Left hindlimb (tissue), 1 donor: Measurements from ENCODE around the gene GOLGA6D.
"Not testable (repeated sequence)": the region's sequence is repeated elsewhere in the genome, so short reads cannot be mapped to it uniquely, and the experiment has no call there.

ENCODE experiments used
- DNase-seq: peaks from one replicate; pipeline ENCODE4 v3.0.0-alpha.2; 2018

The GOLGA6D gene

DNA sequence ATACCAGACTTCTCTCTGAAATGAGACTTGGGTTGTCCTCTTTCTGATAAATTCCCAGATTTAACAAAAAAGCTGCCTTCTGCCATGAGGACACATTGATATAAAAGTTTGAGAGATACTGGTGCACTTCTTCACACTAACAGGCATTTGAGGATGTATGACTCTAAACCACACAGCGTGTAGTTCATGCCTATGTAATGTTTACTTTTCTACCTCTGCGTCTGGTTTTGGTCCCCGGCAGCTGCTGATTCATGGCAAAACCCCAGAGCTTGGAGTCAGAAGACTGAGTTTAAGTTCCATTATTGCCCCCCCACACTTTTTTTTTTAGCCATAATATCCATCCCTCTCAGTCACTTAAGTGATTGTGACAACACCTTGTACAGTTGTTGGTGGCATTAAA is 1.5 kb downstream of the GOLGA6D start:
- not testable (repeated sequence) for DNase-seq

DNA sequence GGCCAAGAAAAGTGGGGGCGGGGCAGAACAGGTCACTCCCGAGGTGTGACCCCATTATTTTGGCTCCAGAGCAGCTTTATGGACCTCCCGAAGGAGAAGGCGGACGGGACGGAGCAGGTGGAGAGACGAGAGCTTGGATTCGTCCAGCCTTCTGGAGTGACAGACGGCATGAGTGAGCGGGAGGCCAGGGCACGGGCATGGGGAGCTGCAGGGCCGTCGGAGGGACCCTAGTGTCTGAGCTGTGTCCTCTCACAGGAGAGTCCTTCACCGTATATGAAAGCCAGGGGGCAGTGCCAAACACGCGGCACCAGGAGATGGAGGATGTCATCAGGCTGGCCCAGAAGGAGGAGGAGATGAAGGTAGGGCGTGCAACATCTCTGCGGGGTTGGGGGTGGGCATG is 11.0 kb downstream of the GOLGA6D start:
- not testable (repeated sequence) for DNase-seq

DNA sequence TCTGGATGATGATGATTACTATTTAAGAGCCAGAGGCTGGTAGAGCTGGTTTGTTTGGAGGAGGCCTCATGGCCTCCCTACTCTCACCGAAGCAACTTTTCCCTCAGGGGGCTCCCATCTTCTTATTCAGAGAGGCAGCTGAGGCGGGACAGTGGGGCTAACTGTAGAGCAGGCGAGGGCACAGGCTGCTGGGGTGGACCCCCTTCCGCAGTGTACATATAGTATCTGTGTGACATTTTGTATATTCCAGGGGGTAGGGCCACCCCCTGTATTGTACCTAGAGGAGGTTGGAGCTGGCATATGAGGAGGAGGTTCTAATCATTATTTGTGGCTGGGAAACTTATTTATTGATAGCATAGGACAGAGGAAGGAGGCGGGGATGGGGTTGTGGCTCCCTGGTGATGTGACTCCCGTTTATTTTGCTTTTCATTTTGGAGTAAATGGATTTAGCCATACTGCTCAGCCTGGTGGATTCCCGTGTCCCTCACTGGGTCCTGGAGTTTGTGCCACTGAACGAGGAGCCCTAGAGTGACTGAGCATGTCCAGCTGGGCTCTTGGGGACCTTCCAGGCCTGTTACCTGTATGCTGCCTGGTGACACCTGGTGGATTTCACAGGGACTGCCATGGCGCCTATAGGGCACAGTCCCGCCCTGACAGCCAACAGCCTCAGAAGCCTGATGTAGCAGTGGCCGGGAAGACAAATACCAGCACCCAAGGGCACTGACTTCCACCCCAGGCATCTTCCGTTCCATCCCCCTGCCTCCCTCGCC is 16.1 kb downstream of the GOLGA6D start:
- not testable (repeated sequence) for DNase-seq

DNA sequence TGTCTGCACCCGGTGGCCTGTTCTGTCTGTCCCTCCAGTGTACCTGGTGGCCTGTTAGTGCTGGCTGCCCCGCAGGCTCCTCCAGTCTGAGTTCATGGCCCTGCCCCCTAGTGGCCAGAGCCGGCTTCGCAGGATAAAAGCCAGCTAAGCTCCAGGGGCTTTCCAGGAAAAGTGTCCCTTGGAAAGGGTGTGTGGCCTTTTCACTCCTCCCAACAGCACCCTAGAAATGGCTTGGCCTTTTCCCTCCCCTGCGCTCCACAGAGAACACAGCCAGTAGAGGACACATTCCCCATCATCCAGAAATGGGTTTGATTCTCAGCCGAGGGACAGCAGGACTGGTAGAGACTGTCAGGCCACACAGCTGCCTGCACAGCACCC is 16.7 kb downstream of the GOLGA6D start:
- not testable (repeated sequence) for DNase-seq

DNA sequence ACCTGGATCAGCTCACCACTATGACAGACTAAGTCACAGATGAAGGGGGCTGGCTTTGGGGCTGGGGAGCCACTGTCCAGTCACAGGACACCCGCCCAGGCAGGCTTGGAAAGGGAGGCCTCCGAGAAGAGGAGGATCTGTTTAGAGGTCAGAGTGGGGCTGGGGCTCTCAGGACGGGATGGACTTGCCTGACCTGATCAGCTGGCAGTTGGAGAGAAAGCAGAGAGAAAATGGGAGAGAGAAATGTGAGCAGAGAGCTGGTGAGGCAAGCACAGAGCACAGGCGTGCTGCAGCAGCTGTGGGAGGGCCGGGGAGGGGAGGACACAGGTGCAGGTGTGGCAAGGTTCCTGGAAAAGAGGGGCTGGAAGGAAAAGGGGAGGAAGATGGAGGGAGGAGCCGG is 17.4 kb downstream of the GOLGA6D start:
- DNase-seq: not testable (repeated sequence)

DNA sequence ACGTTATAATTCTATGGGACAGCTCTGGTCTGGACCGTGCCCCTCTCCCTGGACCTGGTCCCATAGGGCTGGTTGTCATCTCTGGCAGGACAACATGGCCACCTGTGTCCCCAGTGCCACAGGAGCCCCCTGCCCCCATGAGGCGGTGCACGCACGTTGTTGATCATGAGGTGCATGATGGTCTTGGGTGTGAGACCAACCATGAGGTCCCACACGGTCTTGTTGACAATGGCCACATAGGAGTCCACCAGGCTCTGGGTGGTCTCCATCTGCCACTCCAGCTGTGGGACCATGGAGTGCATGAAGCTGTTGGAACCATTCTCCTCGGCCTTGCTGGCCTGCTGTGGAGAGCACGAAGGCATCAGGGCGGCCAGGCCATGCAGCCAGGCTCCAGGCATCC is 19.7 kb downstream of the GOLGA6D start:
- DNase-seq: no peak

DNA sequence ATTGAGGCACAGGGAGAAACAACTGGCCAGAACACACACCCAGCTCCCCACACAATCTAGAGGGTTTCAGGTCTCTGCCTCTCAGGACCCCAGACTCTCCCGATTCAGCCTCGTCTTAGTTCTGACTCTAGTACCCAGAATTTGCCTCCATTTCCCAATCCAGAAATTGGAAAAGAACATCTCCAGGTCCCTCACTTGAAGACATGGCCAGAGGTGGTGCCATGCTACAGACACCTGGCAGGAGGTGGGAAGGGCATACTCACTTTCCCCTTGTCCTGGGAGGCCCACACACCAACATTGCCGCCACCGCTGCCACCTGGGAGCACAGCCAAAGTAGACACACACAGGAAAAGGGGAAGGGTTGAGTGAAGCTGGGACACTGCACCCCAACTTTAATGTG is 20.1 kb downstream of the GOLGA6D start:
- not testable (repeated sequence) for DNase-seq

DNA sequence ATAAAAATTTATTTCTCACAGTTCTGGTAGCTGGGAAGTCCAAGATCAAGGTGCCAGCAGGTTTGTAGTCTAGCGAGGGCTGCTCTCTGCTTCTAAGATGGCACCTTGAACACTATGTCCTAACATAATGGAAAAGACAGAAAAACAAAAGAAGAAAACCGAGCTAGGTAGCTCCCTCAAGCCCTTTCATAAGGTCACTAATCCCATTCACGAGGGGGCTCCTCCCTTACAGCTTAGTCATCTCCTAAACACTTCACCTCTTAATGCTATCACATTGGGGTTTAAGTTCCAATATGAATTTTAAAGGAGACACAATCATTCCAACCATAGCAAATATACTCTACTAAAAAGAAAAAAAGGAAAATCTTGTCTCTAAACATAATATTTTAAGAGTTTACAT is 23.6 kb downstream of the GOLGA6D start:
- no peak for DNase-seq

DNA sequence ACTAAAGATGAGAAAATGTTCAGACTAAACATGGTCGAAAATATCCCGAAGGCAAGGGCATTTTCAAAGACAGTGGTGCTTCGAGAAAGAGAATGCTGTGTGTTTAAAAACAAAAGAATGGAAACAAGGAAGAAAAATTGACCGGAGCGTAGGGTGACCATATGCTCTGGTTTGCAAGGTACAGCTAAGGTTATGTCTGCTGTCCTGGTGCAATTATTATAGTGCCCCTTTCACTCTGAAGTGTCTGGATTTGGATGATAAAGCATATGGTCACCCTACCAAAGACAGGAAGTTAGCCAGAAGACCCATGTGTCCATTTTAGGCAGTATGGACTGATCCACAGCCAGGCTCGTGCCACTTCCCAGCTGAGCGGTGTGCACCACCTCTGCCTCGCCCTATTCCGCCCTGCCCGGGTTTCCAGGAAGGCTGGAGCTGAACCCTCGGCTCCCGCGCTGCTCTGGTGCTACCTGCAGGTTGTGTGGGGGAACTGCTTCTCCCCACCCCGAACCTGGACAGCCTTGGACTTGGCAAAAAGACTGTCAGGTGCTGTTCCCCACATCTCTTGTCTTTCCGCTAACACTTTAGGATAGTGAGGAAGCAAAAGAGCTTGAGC is 25.2 kb downstream of the GOLGA6D start:
- no peak for DNase-seq

DNA sequence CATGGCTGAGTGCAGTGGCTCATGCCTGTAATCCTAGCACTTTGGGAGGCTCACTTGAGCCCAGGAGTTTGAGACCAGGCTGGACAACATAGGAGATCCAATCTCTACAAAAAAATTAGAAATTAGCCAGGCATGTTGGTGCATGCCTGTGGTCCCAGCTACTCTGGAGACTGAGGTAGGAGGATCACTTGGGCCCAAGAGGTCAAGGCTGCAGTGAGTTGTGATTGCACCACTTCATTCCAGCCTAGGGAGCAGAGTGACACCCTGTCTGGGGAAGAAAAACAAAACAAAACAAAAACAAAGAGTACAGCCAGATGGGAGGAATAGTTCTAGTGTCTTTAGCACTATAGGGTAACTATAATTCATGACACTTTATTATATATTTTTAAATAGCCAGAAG is 27.1 kb downstream of the GOLGA6D start:
- no peak for DNase-seq

DNA sequence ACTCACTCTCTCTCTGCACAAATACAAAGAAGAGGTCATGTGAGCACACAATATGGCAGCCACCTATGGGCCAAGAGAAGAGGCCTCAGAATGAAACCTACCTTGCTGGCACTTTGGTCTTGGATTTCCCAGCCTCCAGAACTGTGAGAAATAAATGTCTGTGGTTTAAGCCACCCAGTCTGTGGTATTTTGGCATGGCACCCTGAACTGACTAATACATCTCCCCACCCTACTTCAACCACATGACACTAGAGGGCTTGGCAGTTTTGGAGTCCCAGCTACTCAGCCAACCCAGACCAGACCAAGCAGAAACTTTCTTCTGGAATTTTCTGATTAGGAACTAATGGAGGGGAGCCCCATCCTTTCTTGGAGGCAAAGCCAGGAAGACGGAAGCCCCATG is 29.9 kb downstream of the GOLGA6D start:
- not testable (repeated sequence) for DNase-seq

DNA sequence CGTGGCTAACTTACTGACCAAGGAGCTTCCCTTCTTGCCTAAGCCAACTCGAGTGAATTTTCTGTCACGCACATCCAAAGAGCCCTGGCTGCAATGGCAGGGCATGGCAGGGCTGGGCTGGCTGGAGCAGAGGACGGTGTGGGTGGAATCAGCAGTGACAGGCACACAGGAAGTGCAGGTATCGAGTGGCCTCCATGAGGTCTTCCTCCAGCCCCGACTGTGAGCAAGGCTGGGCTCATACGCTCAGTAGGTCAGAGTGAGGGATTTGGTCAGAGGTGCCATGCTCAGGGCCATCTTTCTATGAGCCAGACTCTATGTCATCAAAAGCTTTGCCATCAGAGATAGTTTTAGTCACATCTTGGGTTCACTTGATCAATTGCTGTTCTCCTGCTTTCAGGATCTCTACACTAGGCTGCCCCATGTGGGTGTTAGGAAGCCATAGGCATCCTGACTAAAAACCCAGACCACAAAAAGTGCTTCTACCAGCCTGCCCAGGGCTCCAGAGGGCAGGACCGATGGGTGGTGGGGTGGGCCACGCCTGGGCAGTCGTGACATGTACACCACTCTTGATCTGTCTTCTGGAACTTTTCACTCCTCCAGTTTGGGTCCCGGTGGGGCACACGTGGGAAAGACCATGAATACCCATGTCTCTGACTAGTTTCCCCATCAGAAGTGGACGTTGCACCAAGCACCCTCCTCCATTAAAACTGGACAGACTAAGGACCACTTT is 30.6 kb downstream of the GOLGA6D start:
- DNase-seq: no peak

DNA sequence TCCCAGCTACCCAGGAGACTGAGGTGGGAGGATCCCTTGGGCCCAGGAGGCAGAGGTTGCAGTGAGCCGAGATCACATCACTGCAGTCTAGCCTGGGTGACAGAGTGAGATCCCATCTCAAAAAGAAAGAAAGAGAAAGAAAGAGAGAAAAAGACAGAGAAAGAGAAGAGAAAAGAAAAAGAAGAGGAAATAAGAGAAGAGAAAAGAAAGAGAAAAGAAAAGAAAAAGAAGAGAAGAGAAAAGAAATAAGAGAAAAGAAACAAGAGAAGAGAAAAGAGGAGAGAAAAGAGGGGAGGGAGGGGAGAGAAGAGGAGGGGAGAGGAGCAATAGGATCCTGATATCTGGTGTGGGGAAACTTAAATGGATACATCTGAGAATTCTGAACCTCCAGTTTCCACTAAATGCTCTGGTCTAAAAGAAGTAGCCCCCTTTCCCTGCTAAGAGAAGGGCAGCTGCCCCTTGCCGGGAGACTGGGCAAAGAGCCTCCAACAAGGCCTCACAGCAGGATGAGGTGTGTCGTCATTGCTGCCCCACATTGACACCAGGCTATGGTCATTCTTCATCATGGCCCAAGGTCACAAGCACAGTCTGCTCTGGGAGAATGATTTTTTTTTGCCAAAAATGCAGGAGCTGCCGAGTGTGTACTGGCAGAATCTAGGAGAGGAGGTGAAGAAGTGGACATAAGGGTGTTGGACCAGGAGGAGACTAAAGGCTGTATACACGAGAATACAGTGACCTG is 32.1 kb downstream of the GOLGA6D start:
- DNase-seq: no peak

DNA sequence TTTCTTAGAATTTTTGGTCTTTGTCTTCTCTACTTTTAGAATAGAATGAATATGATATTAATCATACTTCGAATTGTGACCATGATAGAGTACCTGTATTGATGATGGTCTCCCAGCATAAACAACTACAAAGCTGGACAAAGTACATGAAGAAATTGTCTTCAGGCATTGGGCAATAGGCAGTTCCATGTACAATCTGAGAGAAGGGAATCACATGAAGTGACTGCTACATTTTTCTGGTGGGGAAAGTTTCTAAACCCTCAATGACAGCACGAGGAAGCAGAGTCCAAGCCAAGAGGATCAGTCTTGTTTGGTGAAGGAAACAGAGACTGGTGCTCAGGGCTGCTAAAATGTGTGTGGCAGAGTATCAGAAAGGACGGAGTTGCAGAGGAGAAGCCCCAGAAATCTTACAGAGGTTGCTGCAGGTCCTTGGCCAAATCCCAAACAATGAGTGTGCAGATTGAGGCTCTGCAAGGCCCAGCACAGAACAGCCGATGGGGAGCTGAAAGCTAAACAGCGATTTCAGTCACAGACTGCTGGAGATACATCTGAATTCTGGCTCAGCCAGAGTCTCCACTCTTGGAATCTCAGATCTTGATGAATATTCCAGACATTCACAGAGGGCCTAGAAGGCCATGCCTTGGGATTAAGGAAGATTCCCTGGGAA is 36.7 kb downstream of the GOLGA6D start:
- DNase-seq: not testable (repeated sequence)

DNA sequence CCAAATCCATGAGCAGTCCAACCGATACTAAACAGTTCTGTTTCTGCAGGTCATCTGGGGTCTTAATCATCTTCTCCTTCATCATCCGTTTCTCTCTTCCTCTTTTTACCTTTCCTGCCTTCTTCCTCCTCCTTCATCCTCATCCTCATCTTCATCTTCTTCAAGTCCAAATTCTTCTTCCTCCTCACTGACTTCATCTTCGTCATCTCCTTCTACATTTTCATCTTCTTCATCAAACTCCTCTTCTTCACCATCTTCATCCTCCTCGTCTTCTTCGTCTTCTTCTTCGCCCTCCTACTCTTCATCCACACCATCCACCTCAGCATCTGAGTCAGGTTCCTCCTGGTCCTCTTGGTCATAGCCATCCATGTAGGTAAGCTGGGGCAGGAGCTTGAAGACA is 39.1 kb downstream of the GOLGA6D start:
- DNase-seq: no peak

DNA sequence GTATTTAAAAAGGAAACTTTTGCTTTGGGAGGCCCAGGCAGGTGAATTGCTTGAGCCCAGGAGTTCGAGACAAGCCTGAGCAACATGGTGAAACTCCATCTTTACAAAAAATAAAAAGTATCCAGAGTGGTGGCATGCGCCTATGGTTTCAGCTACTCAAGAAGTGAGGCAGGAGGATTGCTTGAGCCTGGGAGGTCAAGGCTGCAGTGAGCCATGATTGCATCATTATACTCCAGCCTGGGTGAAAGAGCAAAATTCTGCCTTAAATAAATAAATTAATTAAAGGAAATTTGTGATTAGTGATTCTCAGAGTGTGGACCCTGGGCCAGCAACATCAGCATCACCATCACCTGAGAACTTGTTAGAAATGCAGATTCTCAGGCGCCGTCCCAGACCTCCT is 43.3 kb downstream of the GOLGA6D start:
- no peak for DNase-seq

DNA sequence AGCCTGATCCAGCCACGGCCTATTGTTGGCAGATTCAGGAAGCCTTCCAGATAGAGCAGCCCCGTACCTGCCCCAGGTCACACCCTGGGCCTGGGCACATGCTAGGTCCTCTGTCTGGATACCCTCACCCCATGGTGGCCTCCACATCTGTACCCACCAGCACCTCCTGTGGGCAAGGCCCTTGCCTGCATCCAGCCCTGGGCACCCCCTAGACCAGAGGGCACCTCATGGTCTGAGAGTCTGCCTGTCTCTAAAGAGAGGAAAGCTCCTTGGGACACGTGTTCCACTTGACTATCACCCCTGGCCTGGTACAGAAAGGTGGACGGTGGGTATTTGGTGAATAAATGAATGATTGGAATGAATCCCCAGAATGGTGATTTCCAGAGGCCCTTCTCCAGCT is 44.4 kb downstream of the GOLGA6D start:
- DNase-seq: no peak

DNA sequence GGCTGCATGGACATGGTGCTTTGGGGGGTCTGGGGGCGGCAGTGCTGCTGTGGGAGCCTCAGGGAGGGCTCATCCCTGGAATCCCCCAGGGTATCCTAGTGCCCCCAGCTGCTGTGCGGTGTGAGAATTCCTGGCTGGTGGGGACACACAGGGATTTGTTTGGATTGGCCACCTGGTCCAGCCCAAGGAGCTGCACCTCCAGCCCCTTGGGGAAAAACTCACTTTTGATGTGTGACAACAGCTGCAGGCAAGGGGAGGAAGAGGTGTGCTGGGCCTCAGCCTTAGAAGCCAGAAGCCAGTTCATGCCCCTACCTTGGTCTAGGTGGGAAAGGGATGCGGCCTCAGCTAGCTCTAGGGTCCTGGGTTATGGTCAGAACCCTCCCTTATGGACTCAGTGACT is 44.9 kb downstream of the GOLGA6D start:
- no peak for DNase-seq

DNA sequence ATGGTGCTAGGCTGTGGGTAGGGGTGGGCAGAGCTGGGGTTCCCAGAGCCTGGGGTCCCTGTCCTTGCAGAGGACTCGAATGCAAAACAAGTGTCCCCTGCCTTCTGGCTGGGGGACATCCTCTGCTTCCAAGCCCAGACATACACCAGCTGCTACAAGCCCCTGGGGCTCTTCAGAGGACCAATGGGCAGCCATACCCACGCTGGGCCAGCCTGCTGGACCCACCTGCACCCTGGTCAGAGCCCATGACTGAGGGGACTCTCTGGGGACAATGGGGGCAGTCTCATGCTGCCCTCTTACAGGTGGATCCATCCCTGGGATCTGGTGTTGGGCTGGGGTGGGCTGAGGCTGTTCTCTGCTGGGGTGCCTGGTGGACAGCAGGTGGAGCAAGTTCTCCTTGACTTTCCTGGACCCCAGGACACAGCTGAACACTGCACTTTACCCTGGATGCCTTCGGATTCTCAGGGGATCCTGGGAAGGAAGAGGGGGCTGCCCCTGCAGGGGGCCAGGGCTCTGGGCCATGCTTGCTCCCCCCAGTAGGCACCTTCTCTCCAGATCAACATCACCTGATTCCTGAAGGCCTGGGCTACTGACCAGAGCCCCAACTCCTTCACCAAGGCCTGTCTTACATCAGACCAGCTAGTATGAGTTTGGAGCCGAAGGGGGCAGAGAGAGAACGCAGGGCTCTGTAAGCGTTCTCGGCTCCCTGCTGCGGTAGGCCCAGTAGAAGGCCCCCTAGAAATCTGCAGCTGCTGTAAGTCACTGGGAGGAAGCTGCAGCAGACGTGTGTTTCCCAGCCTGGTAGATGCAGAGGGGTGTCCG is 46.1 kb downstream of the GOLGA6D start:
- no peak for DNase-seq

DNA sequence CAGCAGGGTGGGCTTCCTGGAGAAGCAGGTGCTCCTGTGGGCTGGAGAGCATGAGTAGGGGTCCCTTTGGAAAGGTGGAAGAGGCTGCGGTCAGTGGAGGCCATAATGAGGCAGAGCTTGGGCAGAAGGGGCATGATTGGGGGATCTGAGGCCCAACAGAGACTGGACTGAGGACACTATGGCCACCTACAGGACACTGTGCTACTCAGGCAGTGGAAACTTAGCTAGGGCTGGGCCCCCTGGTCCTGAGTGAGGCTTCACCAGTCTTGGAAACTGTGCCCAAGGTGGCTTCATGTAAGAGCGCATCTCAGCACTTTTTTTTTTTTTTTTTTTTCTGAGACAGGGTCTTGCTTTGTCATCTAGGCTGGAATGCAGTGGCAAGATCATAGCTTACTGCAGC is 46.9 kb downstream of the GOLGA6D start:
- DNase-seq: no peak

DNA sequence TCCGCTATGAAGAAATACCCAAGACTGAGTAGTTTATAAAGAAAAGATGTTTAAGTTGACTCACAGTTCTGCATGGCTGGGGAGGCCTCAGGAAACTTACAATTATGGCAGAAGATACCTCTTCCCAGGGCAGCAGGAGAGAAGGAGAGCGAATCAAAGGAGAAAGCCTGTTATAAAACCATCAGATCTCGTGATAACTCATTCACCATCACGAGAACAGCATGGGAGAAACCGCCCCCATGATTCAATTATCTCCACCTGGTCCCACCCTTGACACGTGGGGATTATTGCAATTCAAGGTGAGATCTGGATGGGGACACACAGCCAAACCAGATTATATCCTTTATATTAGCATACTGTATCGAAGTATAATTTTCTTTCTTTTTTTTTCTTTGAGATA is 49.5 kb downstream of the GOLGA6D start:
- DNase-seq: not testable (repeated sequence)
